NCI-H446 (cell line): ENCODE data around the gene SV2B.
A peak's percentile ranks its signal among the peaks of the same experiment; 100 is the strongest.

Source experiments
- DNase-seq, 2 experiments: peaks; one replicate each; lab custom pipeline; 2025; lab: John Stamatoyannopoulos, UW

SV2B gene

DNA sequence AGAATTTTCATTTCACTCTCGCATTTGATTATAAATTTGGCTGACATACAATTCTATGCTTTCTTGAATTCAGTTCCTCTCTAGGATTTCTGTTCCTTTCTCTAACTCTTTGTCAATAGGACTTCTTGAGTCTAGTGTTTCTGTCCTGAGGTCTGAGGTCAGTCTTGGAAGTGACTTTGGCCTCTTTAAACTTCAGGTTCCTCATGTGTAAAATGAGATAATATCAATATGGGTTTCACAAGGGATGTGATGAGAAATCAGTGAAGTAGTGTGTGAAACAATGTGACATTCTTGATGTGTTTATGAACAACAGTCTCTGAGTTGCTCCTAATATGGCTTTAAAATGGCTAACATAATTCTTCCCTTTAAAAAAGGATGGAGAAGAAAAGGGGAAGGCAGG, 92.2 kb downstream of the SV2B start:
- DNase-seq, result no peak

DNA sequence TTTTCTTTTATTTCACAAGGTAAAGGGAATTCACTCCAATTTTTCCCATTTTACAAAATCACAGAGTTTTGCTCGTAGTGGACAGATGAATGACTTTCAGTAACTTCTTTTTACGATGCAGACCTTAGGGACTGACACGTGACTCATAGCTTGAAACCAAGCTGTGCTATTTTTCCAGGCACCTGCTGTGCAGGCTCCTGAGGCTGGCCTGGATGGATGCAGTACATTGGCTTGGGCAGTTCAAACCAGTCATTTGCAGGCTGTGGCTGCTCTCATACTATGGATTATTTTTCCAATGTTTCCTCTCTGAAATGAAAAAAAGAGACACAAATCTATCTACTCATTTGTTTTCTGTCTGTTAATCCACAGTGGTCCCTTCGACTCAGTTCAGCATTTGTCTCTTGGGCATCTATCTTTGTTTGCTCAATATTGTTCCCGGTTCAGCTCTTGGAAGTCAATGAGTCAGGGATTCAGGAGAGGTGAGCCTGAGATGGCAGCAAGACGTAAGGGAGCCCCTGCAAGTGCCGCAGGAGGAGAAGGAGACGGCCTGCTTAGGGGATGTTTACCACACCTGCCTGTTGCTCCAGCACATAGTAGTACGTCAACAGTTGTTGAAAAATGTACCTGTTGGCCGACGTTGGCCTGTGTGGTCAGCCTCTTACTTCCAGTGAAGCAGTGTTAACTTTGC, 92.8 kb downstream of the SV2B start:
- DNase-seq, result no peak

DNA sequence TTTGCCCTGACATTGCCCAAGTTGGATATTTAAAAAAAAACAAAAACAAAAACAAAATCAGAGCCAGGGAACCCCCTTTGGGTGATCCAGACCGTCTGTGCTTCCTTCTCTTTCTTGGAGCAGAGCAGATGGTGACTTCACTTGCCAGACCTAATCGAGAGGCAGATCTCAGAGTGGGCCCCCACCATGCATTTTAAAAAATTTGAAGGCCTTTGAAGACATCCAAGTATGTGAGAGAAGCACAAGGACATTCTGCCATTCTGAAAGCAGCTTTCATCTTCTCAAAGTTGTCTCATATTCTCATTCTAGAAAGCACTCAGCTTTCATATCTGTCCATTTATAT, 93.3 kb downstream of the SV2B start:
- DNase-seq, result no peak

DNA sequence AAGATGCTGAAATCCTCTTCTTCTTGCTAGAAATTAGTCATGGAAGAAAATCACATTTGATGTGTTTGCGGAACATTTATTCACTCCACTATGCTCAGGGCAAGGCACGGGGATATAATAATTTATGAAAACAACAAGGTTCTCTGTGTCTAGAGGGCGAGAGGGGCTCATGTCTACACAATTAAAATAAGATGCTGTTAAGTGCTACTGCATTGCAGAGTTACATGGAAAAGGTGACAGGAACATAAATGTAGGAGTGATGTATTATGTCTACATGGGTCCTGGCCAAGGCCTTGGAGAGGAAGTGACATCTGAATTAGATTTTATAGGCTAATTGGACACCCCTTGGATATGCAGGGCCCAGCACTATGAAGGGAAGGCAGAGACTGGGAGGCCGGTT, 96.1 kb downstream of the SV2B start:
- DNase-seq, result no peak

DNA sequence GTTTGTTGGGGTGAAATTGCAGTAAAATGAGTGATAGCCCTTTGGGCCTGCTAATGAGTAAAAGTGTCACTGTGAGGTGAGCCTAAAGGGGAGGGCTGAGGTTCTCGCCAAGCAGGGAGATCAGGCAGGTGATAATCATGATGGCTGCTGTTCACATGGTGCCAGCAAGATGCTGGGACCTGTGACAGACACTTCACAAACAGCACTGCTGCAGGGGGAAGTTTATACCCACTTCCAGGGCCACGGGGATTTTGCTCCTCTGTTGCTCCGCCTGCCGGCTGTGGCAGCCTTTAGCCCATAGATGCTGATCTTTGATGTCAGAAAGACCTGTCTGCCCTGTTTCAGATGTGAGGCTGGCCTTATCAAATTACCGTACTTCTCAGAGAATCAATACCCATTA, 96.7 kb downstream of the SV2B start:
- DNase-seq, result no peak

DNA sequence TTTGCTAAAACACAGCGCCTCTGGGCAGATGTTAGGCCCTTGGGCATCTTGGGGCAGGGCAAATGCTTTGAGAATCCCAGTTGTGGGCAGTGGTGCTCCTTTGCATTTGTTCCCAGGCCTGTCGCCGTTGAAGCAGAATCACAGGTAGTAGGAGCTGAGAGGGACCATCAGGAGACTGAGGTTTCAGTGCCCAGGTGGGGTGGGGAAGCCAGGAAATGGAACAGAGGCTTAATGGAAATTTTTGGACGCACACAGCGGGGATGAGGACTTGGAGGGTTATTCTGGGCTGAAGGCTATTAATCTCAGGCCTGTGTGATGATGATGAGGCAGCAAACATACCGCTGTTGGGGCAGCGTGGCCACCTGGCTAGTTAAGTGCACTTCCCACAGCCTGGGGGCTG, 99.5 kb downstream of the SV2B start:
- DNase-seq, result no peak

DNA sequence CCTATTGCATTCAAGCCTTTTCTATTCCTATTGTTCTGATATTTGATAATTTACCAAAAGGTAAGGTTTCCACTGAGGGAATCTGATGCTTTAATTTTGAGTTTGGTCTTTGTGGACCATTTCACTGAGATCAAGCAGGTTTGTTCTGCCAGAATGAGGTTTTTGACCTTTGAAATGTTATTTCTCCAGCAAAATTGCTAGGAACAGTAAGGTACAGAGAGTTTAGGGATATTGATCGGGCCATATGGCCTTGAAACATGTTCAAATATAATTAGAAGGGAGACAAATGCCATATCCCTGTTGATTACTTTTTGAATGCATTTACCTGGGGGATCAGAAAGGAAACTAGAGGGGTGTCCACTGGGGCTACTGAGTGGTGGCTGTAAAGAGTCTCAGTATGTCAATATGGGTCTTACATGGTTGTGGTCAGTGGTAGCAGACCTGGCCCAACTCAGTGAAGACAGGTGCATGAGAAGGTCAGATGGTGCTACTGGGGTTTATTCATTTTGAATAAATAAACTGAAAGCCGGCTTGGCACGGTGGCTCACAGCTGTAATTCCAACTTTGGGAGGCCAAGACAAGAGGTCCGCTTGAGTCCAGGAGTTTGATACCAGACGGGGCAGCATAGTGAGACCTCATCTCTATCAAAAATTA, 100.2 kb downstream of the SV2B start:
- no peak for DNase-seq

DNA sequence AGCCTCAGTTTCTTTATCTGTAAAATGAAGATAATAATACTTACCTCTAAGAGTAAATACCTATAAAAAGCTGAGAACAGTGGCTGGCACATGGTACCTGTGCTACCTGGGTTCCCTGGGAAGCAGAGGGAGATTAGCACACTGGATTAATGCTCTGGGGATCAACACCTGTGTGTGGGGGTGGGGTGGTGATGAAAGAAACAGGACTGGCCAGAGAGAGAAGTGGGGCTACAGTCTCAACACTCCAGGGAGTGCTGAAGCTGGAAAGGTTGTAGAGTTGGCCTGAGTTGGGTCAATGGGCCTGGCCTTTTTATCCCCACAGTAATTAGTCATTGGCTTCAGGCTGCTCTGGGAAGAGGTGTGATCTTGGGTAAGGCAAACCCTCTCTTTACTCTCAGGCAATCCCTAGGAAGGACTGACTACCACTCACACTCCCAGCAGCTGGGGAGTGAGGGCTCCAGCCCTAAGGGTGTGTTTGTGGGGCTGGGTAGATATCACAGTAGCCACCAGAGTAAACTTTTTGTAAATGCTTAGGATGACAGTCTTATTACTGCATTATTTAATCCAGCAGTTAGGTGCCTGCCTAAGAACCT, 102.5 kb downstream of the SV2B start:
- DNase-seq, result no peak

DNA sequence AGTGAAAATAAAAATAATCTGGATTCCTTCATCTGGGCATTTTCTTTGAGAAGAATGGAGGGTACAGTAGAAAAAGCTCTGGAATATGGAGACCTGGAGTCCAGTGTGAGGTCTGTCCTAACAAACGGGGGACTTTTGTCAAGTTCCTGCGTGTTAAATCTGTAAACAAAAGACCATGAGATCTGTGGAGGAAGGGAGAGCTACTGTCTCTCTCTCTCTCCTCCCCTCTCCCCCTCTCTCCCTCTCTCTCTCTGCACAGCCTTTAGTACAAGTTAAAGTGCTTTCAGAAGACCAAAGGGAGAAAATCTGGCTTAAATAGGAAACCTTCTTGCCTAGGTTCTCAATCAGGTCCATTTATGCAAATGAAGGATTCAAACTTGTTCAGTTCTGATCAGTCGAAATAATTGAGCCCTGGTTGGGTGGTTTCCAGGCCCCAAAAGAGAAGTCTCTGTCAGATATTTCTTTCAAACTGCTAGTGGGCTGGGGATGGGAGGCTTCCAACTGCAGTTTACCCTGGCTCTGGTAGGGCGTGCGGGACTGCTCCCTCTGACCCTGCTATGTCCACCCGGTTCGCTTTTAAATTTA, 103.7 kb downstream of the SV2B start:
- DNase-seq, result no peak

DNA sequence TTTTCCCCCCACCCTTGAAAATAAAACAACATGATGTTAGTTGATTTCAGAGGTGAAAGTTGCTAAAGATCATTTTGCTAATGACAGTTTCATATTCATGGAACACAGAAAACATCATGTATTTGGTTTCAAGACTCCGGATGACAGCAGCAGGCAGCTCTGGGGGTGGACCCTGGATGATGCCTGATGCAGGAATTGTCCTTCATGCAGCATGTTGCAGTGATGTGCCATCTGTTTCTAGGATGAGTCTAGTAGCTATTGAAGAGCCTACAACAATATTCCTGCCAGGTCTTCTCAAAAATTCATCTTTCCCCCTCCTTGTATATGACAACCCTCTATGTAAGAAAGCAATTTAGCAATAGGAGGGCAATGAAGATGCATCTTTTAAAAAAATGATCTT, 108.3 kb downstream of the SV2B start:
- DNase-seq, result no peak

DNA sequence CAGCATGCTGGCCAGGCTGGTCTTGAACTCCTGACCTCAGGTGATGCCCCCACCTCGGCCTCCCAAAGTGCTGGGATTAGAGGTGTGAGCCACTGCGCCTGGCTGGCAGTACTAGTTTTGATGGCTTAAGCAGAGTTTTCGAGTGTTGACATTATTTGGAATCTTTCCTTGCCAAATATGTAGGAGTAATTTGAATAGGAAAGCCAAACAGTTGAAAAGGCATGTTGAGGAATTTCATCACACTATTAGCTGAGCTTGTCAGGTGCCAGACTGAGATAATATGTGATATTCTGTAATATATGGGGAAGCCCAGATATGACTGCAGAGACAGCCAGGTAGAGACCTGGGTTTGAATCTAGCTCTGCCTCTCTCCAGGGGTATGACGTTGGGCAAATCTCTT, 109.3 kb downstream of the SV2B start:
- DNase-seq, result no peak

DNA sequence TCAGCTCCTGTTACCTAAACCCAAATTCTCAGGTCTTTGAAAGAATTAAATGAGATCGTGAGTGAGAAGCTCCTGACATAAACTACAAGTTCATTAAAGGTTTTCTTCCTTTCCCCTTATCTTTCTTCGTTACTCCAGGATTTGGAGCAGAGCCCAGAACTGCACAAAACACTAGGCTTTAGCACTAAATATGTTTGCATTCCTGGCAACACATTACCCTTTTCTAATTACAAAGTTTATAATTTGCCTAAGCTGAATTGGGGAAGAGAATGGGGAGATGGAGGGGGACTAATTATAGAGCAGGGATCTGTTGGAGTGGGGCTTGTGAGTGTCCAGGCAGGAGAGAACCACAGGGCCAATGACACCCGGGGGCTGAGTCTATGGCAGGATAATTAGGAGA, 109.7 kb downstream of the SV2B start:
- DNase-seq, result no peak

DNA sequence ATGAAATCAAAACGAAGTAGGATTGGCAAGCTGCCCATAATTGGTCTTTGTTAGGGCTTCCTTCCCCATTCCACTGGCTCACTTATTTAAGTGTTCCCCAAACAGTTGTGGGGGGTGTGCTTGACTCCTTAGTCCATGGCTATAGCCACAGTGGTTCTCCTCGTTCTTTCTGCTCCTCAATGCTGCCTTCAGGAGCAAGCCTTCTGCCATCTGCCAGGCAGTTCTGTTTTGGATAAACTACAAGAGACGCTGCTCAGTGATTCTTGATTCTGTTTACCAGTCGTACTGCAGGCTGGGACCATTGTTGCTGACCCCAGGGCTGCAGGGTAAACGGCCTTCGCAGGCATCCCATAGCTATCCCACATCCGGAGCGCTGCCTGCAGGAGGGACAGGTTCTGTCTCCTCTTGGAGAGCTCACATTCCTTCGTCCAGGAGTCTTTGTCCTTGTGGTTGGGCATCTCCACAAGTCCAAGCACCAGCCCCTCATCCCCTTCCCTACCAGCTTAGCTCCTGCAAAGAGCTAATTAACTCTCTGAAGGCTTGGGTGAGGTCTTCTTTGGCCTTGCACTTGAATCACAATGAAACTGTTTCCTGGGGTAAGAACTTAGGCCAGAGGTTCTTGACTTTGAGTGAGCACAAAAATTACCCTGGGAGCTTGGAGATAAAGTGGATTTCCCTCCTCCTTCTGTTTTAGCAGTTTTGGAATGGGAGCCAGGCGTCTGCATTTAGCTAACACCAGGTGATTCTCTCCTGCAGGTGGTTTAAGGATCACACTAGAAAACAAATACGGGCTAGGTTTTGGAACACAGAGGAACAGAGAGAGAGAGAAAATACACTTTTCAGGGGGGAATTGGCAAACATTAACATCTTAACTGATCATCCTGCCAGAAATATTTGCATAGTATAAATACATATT, 114.9 kb downstream of the SV2B start:
- no peak for DNase-seq

DNA sequence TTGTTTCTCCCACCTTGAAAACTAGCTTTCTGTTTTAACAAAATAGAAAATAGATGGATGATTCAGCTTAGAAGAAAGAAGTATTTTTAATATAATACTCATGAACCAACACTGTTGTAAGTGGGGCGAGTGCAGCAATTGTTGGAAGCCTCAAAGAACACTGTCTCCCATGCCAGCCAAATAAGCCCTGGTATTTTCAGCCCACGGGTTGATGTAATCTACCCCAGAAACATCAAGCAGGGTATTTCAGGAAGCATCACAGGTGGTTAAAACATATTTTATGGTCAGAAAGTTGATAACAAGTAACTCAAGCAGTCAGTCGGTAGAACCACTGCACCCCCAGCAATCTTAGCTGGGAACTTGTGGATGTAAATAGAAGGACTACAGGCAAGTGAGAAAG, 115.9 kb downstream of the SV2B start:
- DNase-seq, result no peak

DNA sequence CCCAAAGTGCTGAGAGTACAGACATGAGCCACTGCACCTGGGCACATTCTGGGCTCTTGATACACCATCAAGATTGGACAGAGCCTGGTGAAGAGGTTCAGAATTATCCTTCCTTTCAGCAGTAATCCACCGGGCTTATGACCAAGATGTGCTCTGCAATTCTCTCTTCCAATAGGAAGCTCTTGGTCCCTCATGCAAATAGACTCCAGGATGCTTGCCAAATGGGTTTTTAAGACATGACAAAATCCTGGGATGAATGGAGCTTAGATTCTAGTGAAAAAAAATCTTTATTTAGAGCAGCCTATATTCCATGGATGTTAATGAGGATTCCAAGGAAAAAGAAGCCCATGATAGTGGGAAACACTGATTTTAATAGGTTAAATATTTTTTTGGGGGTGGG, 119.1 kb downstream of the SV2B start:
- no peak for DNase-seq

DNA sequence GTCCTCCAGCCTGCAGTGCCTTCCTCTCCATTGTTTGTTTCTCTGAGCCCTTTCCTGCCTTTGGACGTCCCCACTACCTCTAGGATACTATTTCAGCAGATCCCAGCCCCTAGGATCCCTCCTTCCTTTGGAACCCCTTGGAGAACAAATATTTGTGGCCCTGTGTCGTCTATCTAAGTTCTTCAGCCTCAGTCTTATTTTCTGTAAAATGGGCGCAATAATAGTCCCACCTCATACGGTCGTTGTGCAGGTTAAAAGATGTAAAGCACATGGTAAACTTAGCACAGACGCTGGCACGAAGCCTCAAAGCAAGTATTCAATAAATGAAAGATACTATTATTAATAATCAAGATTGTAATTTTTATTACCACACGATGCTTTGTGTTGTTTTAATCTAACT, 122.0 kb downstream of the SV2B start:
- no peak for DNase-seq

DNA sequence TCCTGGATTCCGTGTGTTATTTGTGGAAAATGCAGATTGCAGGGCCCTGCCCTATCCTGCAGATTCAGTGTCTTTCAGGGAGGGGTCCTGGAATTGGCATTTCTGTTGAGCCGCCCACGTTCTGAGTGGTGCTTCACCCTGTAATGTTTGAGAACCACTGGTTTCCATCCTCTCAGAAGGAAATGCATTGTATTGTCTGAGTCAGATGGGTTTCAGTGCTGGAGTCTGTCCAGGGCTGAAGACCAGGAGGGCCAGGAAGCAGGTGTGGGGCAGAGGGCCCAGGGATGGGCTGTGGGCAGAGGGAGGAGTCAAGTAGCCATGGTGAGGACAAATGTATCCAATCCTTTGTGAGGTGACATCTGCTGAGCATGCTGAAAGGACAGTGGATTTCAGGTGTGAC, 123.8 kb downstream of the SV2B start:
- no peak for DNase-seq

DNA sequence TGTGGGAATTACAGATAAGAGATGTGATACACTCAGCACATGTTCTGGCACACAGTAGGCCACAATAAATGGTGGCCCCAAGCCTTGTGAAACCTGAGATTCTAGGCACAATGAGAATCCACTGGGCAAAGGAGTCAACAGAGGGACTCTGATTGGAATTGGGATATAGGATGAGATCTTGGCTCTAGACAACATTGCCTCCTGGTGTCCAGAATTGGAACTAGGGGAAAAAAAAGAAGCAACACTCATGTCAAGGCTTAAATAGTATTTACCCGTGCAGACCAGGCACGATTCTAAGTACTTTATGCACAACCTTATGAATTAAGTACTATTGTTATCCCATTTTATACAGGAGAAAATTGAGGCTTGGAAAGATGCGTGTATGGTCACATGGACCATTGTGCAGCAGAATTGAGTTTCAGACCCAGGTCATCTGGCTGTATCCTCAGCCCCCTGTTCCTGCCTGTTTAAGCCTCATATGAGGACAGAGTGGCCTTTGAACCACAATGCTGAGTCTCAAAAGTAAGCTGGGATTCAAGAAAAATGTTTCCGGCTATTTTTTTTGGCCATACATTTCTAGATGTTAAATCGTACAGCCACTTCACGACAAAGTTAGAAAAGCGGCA, 124.8 kb downstream of the SV2B start:
- peak; percentile 35 to 47 for DNase-seq

DNA sequence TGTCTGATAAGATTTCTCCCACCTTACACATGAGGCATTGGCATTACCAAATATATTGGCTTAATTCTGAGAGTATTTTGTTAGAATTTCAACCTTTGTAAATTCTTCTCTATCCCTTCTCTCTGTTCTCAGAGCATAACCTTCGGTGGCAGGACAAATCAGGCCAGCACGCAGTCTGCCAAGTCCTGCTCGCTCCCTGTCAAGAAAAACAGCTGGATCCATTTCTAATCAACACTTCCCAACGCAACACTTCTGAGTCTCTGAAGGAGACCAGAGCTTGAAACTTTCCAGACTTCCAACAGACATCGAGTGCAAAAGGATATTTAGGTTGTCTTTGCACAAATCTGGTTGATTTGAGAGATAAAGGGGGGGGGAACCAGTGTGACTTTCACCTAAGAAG, 125.7 kb downstream of the SV2B start:
- no peak for DNase-seq

DNA sequence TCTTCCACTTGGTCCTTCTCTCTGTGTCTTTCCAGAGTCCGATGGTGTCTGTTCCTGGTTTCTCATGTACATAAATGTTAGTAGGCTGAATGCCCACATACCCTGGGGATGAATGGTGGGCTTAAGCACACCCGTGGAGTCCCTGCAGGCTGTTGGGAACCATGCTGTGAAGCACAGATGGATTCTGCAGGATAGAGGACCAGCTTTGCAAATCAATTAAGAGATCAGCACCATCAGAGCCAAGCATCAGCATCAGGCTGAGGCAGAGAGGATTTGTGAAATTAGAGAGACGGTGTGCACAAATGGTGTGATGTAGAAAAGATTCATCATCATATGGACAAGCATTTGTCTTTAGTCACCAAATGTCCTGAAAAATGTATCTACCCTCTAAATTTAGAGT, 127.1 kb downstream of the SV2B start:
- DNase-seq, result peak in 1 of 2 experiments; percentile 5

DNA sequence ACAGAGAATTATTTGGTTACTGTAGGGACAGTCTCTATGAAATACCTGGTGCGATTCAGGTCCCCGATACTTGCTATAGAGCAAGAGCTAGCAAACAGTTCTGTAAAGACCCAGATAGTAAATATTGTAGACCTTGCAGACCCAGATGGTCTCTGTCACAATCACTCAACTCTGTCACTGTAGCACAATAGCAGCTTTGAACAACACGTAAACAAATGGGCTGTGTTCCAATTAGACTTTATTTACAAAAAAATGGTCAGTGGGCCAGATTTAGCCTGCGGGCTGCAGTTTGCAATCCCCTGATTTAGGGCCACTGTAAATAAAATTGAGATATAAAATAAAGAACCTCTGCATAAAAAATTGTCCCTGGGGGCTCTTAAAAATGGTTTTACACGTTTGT, 127.7 kb downstream of the SV2B start:
- DNase-seq, result no peak

DNA sequence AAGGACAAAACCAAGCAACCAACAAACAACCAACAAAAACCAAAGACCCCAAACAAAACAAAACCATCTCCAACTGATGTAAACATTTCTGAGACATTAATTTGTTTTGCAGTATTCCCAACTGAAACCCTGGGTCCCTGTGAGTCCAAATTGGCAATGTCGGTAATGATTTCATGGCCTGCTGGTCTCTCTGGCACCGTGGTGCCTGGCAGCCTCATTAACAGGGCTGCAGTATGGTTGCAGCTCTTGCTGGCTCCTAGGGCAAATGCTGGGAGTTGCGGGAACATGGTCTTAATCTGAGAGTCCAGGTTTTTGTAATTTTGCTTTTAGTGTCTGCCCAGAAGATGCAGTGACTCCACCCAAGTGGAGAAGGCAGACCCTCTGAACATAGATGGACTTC, 128.3 kb downstream of the SV2B start:
- peak; percentile 6 to 38 for DNase-seq
